HEK293 (cell line): ENCODE results near the gene DPCD.

ENCODE experiments used
- CTCF ChIA-PET: fragments of 350-600 bp; formaldehyde crosslinking; extraction: SDS; loops from one replicate; lab custom pipeline; 2021; ENCODE audit warnings: antibody characterized with exemption; lab: Yijun Ruan, JAX
- POLR2A ChIA-PET: fragments of 300-600 bp; formaldehyde crosslinking; extraction: SDS; loops from one replicate; lab custom pipeline; 2020; ENCODE audit warnings: antibody characterized with exemption, inconsistent platforms; lab: Yijun Ruan, JAX
- H3K27ac ChIP-seq: fragments of 200-500 bp; sonication (Bioruptor generic); 2 replicates; pipeline ENCODE4 v1.5.1; 2014; ENCODE audit warnings: low read depth, low read length, control low read depth, inconsistent platforms; ENCODE audit errors: extremely low read depth
- H3K36me3 ChIP-seq, 2 experiments: fragments of 200-500 bp in 1 of 2; sonication (Bioruptor generic) in 1 of 2; 1 replicate in 1 of 2; 2 replicates in 1 of 2; pipeline ENCODE4 v1.5.1; 2014 to 2017; ENCODE audit warnings: inconsistent platforms in 2 of 2, low read length in 2 of 2; ENCODE audit not compliant: control insufficient read depth in 2 of 2, insufficient read depth in 1 of 2
- H3K4me1 ChIP-seq: fragments of 200-500 bp; sonication (Bioruptor generic); 2 replicates; pipeline ENCODE4 v1.5.1; 2014; ENCODE audit warnings: mild to moderate bottlenecking, low read length, inconsistent platforms; ENCODE audit not compliant: control insufficient read depth, insufficient read depth
- H3K4me3 ChIP-seq: 2 replicates; pipeline ENCODE4 v1.5.1; 2011; ENCODE audit warnings: low read depth, mild to moderate bottlenecking, control low read depth, low read length, moderate library complexity
- H3K9me3 ChIP-seq: fragments of 200-500 bp; sonication (Bioruptor generic); 2 replicates; pipeline ENCODE4 v1.5.1; 2014; ENCODE audit warnings: low read depth, low read length, inconsistent platforms; ENCODE audit not compliant: control insufficient read depth, insufficient read depth
- SALL2 ChIP-seq: fragments of 450-650 bp; formaldehyde crosslinking; IDR thresholded peaks from 2 replicates; pipeline ENCODE4 v1.5.0; 2017; ENCODE audit warnings: missing biosample characterization, mild to moderate bottlenecking, missing genetic modification characterization, borderline replicate concordance
- SP3 ChIP-seq: fragments of 450-650 bp; formaldehyde crosslinking; IDR thresholded peaks from 2 replicates; pipeline ENCODE4 v1.5.1; 2016; ENCODE audit warnings: missing biosample characterization, missing genetic modification characterization
- SP7 ChIP-seq: fragments of 450-650 bp; formaldehyde crosslinking; IDR thresholded peaks from 2 replicates; pipeline ENCODE4 v1.5.1; 2016; ENCODE audit warnings: missing biosample characterization, missing genetic modification characterization
- TCF7L2 ChIP-seq: IDR thresholded peaks from 2 replicates; pipeline ENCODE4 v1.6.1; 2011; ENCODE audit warnings: low read depth, mild to moderate bottlenecking, inconsistent platforms, low read length, moderate library complexity, borderline replicate concordance
- ZBTB11 ChIP-seq: fragments of 450-650 bp; formaldehyde crosslinking; conservative IDR thresholded peaks from 2 replicates; pipeline ENCODE4 v1.5.1; 2016; ENCODE audit warnings: low read depth, missing biosample characterization, missing genetic modification characterization
- ZBTB21 ChIP-seq: fragments of 450-650 bp; formaldehyde crosslinking; IDR thresholded peaks from 2 replicates; pipeline ENCODE4 v1.5.1; 2017; ENCODE audit warnings: missing biosample characterization, missing genetic modification characterization
- ZBTB48 ChIP-seq: fragments of 450-650 bp; formaldehyde crosslinking; IDR thresholded peaks from 2 replicates; pipeline ENCODE4 v1.5.1; 2016; ENCODE audit warnings: missing biosample characterization, missing genetic modification characterization
- ZFP69B ChIP-seq: fragments of 450-650 bp; formaldehyde crosslinking; IDR thresholded peaks from 2 replicates; pipeline ENCODE4 v1.5.1; 2016; ENCODE audit warnings: missing biosample characterization, missing genetic modification characterization
- ZNF114 ChIP-seq: fragments of 450-650 bp; formaldehyde crosslinking; IDR thresholded peaks from 2 replicates; pipeline ENCODE4 v1.5.0; 2017; ENCODE audit warnings: missing biosample characterization, missing genetic modification characterization
- ZNF132 ChIP-seq: fragments of 450-650 bp; formaldehyde crosslinking; IDR thresholded peaks from 2 replicates; pipeline ENCODE4 v1.5.1; 2017; ENCODE audit warnings: missing biosample characterization, missing genetic modification characterization, borderline replicate concordance
- ZNF138 ChIP-seq: fragments of 450-650 bp; formaldehyde crosslinking; IDR thresholded peaks from 2 replicates; pipeline ENCODE4 v1.5.1; 2016; ENCODE audit warnings: missing biosample characterization, missing genetic modification characterization, borderline replicate concordance
- ZNF174 ChIP-seq: fragments of 450-650 bp; formaldehyde crosslinking; IDR thresholded peaks from 2 replicates; pipeline ENCODE4 v1.5.0; 2017; ENCODE audit warnings: missing biosample characterization, mild to moderate bottlenecking, missing genetic modification characterization
- ZNF184 ChIP-seq: fragments of 450-650 bp; IDR thresholded peaks from 2 replicates; pipeline ENCODE4 v1.5.1; 2018; ENCODE audit warnings: missing biosample characterization, mild to moderate bottlenecking, missing genetic modification characterization
- ZNF239 ChIP-seq: fragments of 450-650 bp; formaldehyde crosslinking; IDR thresholded peaks from 2 replicates; pipeline ENCODE4 v1.5.1; 2016; ENCODE audit warnings: missing biosample characterization, missing genetic modification characterization
- ZNF274 ChIP-seq, 2 experiments: fragments of 200-500 bp in 1 of 2; fragments of 450-650 bp in 1 of 2; sonication (Bioruptor generic) in 1 of 2; formaldehyde crosslinking in 1 of 2; IDR thresholded peaks; 2 replicates each; pipeline versions ENCODE4 v1.5.1 to v1.6.1; 2014 to 2016; ENCODE audit warnings: borderline replicate concordance in 1 of 2, inconsistent platforms in 1 of 2, low read length in 1 of 2, missing biosample characterization in 1 of 2, missing genetic modification characterization in 1 of 2
- ZNF280C ChIP-seq: fragments of 450-650 bp; formaldehyde crosslinking; IDR thresholded peaks from 2 replicates; pipeline ENCODE4 v1.5.1; 2016; ENCODE audit warnings: missing biosample characterization, missing genetic modification characterization
- ZNF362 ChIP-seq: fragments of 450-650 bp; formaldehyde crosslinking; IDR thresholded peaks from 2 replicates; pipeline ENCODE4 v1.5.1; 2016; ENCODE audit warnings: missing biosample characterization, missing genetic modification characterization
- ZNF529 ChIP-seq: fragments of 450-650 bp; formaldehyde crosslinking; IDR thresholded peaks from 2 replicates; pipeline ENCODE4 v1.5.1; 2017; ENCODE audit warnings: missing genetic modification characterization, missing biosample characterization; ENCODE audit not compliant: insufficient replicate concordance
- ZNF530 ChIP-seq: fragments of 450-650 bp; formaldehyde crosslinking; IDR thresholded peaks from 2 replicates; pipeline ENCODE4 v1.5.1; 2016; ENCODE audit warnings: low read depth, missing biosample characterization, missing genetic modification characterization
- ZNF571 ChIP-seq: fragments of 450-650 bp; formaldehyde crosslinking; IDR thresholded peaks from 2 replicates; pipeline ENCODE4 v1.5.0; 2017; ENCODE audit warnings: missing biosample characterization, missing genetic modification characterization
- ZNF585B ChIP-seq: fragments of 450-650 bp; formaldehyde crosslinking; IDR thresholded peaks from 2 replicates; pipeline ENCODE4 v1.5.1; 2016; ENCODE audit warnings: missing biosample characterization, missing genetic modification characterization
- ZNF623 ChIP-seq: fragments of 450-650 bp; formaldehyde crosslinking; IDR thresholded peaks from 2 replicates; pipeline ENCODE4 v1.5.1; 2016; ENCODE audit warnings: missing biosample characterization, missing genetic modification characterization
- ZNF629 ChIP-seq: fragments of 450-650 bp; formaldehyde crosslinking; IDR thresholded peaks from 2 replicates; pipeline ENCODE4 v1.5.1; 2017; ENCODE audit warnings: missing biosample characterization, missing genetic modification characterization
- ZNF654 ChIP-seq: fragments of 450-650 bp; formaldehyde crosslinking; IDR thresholded peaks from 2 replicates; pipeline ENCODE4 v1.5.1; 2016; ENCODE audit warnings: low read depth, missing biosample characterization, missing genetic modification characterization
- ZNF670 ChIP-seq: fragments of 450-650 bp; formaldehyde crosslinking; IDR thresholded peaks from 2 replicates; pipeline ENCODE4 v1.5.1; 2016; ENCODE audit warnings: missing biosample characterization, missing genetic modification characterization, low read depth
- ZNF837 ChIP-seq: fragments of 450-650 bp; formaldehyde crosslinking; IDR thresholded peaks from 2 replicates; pipeline ENCODE4 v1.5.1; 2016; ENCODE audit warnings: missing biosample characterization, missing genetic modification characterization

DPCD gene

GRCh38 chr10:101643546-101643945 is 55.4 kb downstream of the DPCD start:
- Histone ChIP-seq H3K4me3 (no peak overlapping the region), H3K4me1 (no peaks in the 10 kb centered on the region), H3K27ac (no peak overlapping the region), H3K36me3 (peaks cover 0 to 6% of the 10 kb centered on the region in 2 experiments; a peak in 1 of 3 replicates), H3K9me3 (no peaks in the 10 kb centered on the region)
- CTCF ChIA-PET: no interaction called here
- TF ChIP-seq ZNF529: no peak
- POLR2A ChIA-PET: no interaction called here

- Histone ChIP-seq H3K4me1 (no peaks in the 10 kb centered on the region), H3K4me3 (no peak overlapping the region), H3K9me3 (no peaks in the 10 kb centered on the region), H3K27ac (no peak overlapping the region), H3K36me3 (peaks cover 0 to 1% of the 10 kb centered on the region in 2 experiments; a peak in 1 of 3 replicates)
- TF ChIP-seq ZNF174 (tag by site-specific recombination) (no peak), ZNF837 (tag by site-specific recombination) (no peak), ZNF654 (tag by site-specific recombination) (no peak), SALL2 (tag by site-specific recombination) (no peak), SP7 (tag by site-specific recombination) (no peak), ZNF132 (tag by site-specific recombination) (no peak), ZBTB21 (tag by site-specific recombination) (no peak)
- ChIA-PET POLR2A (no interaction called here), CTCF (interaction anchor here (1.2 kb wide), 1 partner anchor 105 kb away, joined by 3 read pairs; no protein-coding TSS in a partner anchor)
These were observed 55.9 kb downstream of the DPCD start for GRCh38 chr10:101644002-101644401.

GRCh38 chr10:101645659-101646058 is 57.5 kb downstream of the DPCD start:
- CTCF ChIA-PET: no interaction called here
- TF ChIP-seq ZBTB48: no peak
- no peak for TF ChIP-seq ZNF184 (tag by site-specific recombination)
- TF ChIP-seq ZBTB11 (tag by site-specific recombination): no peak
- TF ChIP-seq ZNF114 (tag by site-specific recombination): no peak
- no peak for TF ChIP-seq ZNF571 (tag by site-specific recombination)
- no peak for TF ChIP-seq TCF7L2
- TF ChIP-seq ZNF585B (tag by site-specific recombination): no peak
- TF ChIP-seq ZNF530 (tag by site-specific recombination): no peak
- no peak for TF ChIP-seq ZNF280C
- no peak for TF ChIP-seq ZNF239 (tag by site-specific recombination)
- TF ChIP-seq ZNF362: no peak
- no peak for TF ChIP-seq ZNF623 (tag by site-specific recombination)
- no peak for TF ChIP-seq ZNF138
- no peak for TF ChIP-seq ZNF670 (tag by site-specific recombination)
- TF ChIP-seq ZNF629 (tag by site-specific recombination): no peak
- TF ChIP-seq ZNF274 (IDR thresholded peaks at IDR 0.05; ENCODE audit: low read length): no peak
- TF ChIP-seq ZNF274 (tag by site-specific recombination; IDR thresholded peaks at IDR 0.05; ENCODE audit: borderline replicate concordance): no peak
- TF ChIP-seq SP3: no peak
- no peak for TF ChIP-seq ZFP69B

More at GRCh38 chr10:101645659-101646058, 57.5 kb downstream of the DPCD start:
- Histone ChIP-seq H3K36me3 (no peaks in the 10 kb centered on the region), H3K4me3 (no peak overlapping the region), H3K27ac (no peak overlapping the region), H3K4me1 (no peaks in the 10 kb centered on the region), H3K9me3 (no peaks in the 10 kb centered on the region)
- POLR2A ChIA-PET: no interaction called here
